GM21528 (cell line): ENCODE measurements around the gene AKAP6.

Experiments used
- ATAC-seq: cut with Tn5 transposase; IDR thresholded peaks from one replicate; pipeline ENCODE4 v1.9.1; 2021; ENCODE audit warnings: mild to moderate bottlenecking, moderate library complexity; ENCODE audit not compliant: unreplicated experiment, low FRiP score

Gene AKAP6

GRCh38 chr14:32513571-32514009, 184.5 kb downstream of the AKAP6 start:
- ATAC-seq, result no peak

GRCh38 chr14:32514236-32514635, 185.1 kb downstream of the AKAP6 start:
- no peak for ATAC-seq

DNA sequence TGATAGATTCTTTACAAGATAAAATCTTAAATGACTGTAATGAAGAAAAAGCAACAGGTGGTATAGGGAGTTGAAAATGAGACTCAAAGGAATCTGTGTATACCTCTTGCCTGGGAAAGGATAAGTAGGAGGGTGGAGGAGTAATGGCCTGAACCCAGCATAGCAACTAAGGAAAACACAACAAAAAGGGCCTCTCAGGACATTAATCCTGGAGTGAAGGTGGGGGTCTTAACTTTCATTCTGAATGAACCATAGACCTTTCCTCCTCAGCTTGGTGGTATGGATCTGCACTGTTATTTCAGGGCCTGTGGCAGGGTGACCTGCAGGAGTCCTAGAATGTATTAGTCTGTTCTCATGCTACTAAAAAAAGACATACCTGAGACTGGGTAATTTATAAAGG, 185.6 kb downstream of the AKAP6 start:
- ATAC-seq, result no peak

- ATAC-seq, result no peak
Observed at GRCh38 chr14:32524609-32525375, 195.7 kb downstream of the AKAP6 start.

- no peak for ATAC-seq
Observed at GRCh38 chr14:32525591-32525990, 196.5 kb downstream of the AKAP6 start.

GRCh38 chr14:32530800-32531199, 201.7 kb downstream of the AKAP6 start:
- no peak for ATAC-seq

GRCh38 chr14:32531942-32532515, 202.9 kb downstream of the AKAP6 start:
- ATAC-seq, result no peak

- ATAC-seq, result no peak
Observed at GRCh38 chr14:32534145-32534544, 205.0 kb downstream of the AKAP6 start.

DNA sequence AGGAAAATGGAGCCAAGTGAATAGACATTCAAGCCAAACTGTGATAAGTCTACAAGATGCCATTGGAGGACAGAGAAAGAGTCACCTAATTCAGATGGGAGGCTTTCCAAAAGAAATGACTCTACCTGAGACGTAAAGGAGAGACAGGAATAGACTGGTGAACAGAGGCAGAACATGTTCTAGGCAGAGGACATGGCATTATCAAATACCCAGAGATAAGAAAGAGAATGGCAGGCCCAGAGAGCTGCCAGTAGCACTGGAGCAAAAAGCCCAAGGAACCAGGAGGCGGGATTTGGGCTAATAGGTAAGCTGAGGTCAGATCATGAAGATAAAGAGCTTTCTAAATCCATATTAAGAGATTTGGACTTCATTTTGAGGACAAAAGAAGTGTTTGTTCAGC, 207.1 kb downstream of the AKAP6 start:
- ATAC-seq, result no peak

DNA sequence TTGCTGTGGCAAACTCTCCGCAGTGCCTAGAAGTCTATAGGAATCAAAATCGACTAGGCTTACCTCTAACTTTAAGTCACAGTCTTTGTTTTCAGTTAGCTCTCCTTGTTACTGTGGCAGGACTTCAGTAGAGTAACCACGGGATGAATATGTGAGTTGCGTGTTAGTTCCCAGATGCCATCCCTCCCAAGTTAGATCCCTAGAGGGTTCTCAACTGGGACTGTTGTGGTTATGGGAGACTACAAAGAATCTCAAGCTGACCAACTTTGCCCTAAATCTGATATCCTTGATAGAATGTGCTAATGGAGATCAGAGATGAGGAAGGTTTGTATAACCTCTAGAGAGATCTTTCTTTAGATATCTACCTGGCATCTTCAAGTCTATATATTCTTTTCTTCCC, 208.1 kb downstream of the AKAP6 start:
- no peak for ATAC-seq

GRCh38 chr14:32542507-32542906, 213.4 kb downstream of the AKAP6 start:
- ATAC-seq, result no peak

GRCh38 chr14:32545095-32545494, 216.0 kb downstream of the AKAP6 start:
- ATAC-seq, result no peak

DNA sequence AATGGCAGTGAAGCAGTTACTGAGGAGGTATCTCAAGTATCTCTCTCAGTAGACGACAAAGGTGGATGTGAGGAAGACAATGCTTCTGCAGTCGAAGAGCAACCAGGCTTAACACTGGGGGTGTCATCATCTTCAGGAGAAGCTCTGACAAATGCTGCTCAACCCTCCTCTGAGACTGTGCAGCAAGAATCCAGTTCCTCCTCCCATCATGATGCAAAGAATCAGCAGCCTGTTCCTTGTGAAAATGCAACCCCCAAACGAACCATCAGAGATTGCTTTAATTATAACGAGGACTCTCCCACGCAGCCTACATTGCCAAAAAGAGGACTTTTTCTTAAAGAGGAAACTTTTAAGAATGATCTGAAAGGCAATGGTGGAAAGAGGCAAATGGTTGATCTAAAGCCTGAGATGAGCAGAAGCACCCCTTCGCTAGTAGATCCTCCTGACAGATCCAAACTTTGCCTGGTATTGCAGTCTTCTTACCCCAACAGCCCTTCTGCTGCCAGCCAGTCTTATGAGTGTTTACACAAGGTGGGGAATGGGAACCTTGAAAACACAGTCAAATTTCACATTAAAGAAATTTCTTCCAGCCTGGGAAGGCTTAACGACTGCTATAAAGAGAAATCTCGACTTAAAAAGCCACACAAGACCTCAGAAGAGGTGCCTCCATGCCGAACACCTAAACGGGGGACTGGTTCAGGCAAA, 216.6 kb downstream of the AKAP6 start:
- no peak for ATAC-seq

GRCh38 chr14:32546246-32546645, 217.1 kb downstream of the AKAP6 start:
- ATAC-seq, result no peak

GRCh38 chr14:32552766-32553165, 223.7 kb downstream of the AKAP6 start:
- no peak for ATAC-seq

- no peak for ATAC-seq
Observed at GRCh38 chr14:32559048-32559447, 229.9 kb downstream of the AKAP6 start.

GRCh38 chr14:32559590-32559989, 230.5 kb downstream of the AKAP6 start:
- no peak for ATAC-seq

- no peak for ATAC-seq
Observed at GRCh38 chr14:32560209-32560857, 231.2 kb downstream of the AKAP6 start.

DNA sequence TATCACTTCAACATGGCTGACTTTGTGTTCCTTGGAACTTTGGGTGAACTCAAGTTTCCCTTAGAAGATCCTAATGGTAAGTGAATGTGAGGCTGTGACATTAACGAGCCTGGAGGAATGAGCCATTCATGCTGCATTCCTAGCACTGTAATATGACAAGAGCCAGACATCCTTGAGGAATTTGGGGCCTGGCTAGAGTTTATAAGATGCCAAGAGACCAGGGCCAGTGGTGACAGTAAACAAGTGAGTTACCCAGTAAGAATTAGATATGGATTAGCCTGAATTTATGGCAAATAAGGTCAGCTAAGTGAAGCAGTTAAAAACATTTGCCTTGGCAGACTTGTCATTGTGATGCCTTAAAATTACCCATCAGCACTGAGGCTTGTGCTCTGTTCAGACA, 232.4 kb downstream of the AKAP6 start:
- no peak for ATAC-seq

- no peak for ATAC-seq
Observed at GRCh38 chr14:32564596-32564995, 235.5 kb downstream of the AKAP6 start.

- ATAC-seq, result no peak
Observed at GRCh38 chr14:32565256-32565655, 236.2 kb downstream of the AKAP6 start.
